Activated naive CD4-positive, alpha-beta T cell treated with anti-CD3 and anti-CD28 coated beads, Interleukin-2, amount 10 ng/mL, durations not matched to agents 5 hours and 36 hours (primary cell): ENCODE data around the gene DAPP1. TPM values are rescaled to one million over a fixed set of nuclear protein-coding genes. Genes with fewer than 3 reads are reported as not detected.

ENCODE experiments used
- total RNA-seq, 2 experiments: library from RNA; stranded (reverse); gene quantifications; one replicate each; pipeline ENCODE4 v1.2.3, GENCODE V29; 2021

Gene DAPP1
- total RNA-seq: 10 to 100 TPM; 33.1 to 35.3 TPM

GRCh38 chr4:99816545-99817308 is at the start of gene DAPP1:
DAPP1 (plus strand) TSS chr4:99816827; CDS start chr4:99816914, 87 bp downstream.

GRCh38 chr4:99894161-99894997 is 77.8 kb downstream of the DAPP1 start, which contains the start of gene LAMTOR3:
LAMTOR3 (minus strand) TSS chr4:99894427; CDS start chr4:99893963, 464 bp downstream.

Other genes with a start within 250 kb of the DAPP1 start
- not detected for gene MTTP, start 242.0 kb upstream of the DAPP1 start, total RNA-seq
- not detected for gene C4orf54, start 159.0 kb upstream of the DAPP1 start, total RNA-seq
- gene LAMTOR3, start 77.6 kb downstream of the DAPP1 start, total RNA-seq: 10 to 100 TPM; 27.9 to 30.3 TPM
- gene DNAJB14, start 129.8 kb downstream of the DAPP1 start, total RNA-seq: 10 to 100 TPM; 49.5 to 49.7 TPM
- gene H2AZ1, start 133.4 kb downstream of the DAPP1 start, total RNA-seq: 100 to 1,000 TPM; 350 to 384 TPM